ENCODE measurements around the gene TOPAZ1.

DNA sequence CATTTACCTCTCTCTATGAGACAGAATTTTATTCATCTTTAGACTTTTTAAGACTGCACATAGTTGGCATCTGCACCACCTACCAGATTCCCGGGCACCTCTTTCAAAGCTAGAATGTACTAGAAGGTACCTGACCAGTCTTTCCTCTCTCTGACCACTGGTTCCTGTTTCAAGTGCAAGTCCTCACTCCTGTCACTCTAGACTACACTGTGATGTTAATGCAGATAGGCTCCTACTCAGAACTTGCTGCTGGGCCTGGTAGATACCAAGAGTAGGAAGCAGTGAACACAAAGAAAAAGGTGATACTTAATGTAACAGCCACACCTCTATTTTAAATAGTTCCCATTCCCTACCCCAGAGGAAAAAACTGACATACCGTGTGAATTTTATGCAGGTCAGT lies 88.8 kb downstream of the TOPAZ1 start:
- TF ChIP-seq EZH2phosphoT487 (IDR thresholded peaks at IDR 0.05; ENCODE audit: low read depth) = no peak
- TF ChIP-seq, protein P1, sequence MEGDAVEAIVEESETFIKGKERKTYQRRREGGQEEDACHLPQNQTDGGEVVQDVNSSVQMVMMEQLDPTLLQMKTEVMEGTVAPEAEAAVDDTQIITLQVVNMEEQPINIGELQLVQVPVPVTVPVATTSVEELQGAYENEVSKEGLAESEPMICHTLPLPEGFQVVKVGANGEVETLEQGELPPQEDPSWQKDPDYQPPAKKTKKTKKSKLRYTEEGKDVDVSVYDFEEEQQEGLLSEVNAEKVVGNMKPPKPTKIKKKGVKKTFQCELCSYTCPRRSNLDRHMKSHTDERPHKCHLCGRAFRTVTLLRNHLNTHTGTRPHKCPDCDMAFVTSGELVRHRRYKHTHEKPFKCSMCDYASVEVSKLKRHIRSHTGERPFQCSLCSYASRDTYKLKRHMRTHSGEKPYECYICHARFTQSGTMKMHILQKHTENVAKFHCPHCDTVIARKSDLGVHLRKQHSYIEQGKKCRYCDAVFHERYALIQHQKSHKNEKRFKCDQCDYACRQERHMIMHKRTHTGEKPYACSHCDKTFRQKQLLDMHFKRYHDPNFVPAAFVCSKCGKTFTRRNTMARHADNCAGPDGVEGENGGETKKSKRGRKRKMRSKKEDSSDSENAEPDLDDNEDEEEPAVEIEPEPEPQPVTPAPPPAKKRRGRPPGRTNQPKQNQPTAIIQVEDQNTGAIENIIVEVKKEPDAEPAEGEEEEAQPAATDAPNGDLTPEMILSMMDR (IDR thresholded peaks at IDR 0.05; ENCODE audit: low read depth, low read length) = no peak

Data from OCI-LY3 (cell line).